Stimulated activated CD4-positive, alpha-beta T cell treated with anti-CD3 and anti-CD28 coated beads, Interleukin-12 subunit alpha, Interleukin-12 subunit beta, amount 100 ng/mL, for 4 hours (primary cell): ENCODE results near the gene MEX3A.
A peak's percentile ranks its signal among the peaks of the same experiment; 100 is the strongest.
"Not testable (repeated sequence)": the region's sequence is repeated elsewhere in the genome, so short reads cannot be mapped to it uniquely, and the experiment has no call there.

Source experiments
- DNase-seq: peaks from one replicate; pipeline ENCODE4 v3.0.0-alpha.2; 2020

Gene MEX3A

GRCh38 chr1:156082309-156083091, at the start of gene MEX3A:
Gene MEX3A (minus strand): TSS chr1:156082465. CDS start chr1:156081998, 467 bp downstream.
- DNase-seq: peak; percentile 60

- DNase-seq: no peak
Measured at GRCh38 chr1:156130578-156130942, 48.3 kb upstream of the MEX3A start.

- peak; percentile 80 for DNase-seq
Measured at GRCh38 chr1:156129687-156130577, 47.7 kb upstream of the MEX3A start.

- no peak for DNase-seq
Measured at GRCh38 chr1:156128654-156129597, 46.7 kb upstream of the MEX3A start.

- no peak for DNase-seq
Measured at GRCh38 chr1:156128308-156128653, 46.0 kb upstream of the MEX3A start.

GRCh38 chr1:156126630-156127534, 44.6 kb upstream of the MEX3A start:
- peak; percentile 66 for DNase-seq

GRCh38 chr1:156126043-156126629, 43.9 kb upstream of the MEX3A start:
- DNase-seq: no peak

- DNase-seq: not testable (repeated sequence)
Measured at GRCh38 chr1:156125544-156125943, 43.3 kb upstream of the MEX3A start.

- no peak for DNase-seq
Measured at GRCh38 chr1:156124557-156125483, 42.6 kb upstream of the MEX3A start.

- peak; percentile 58 for DNase-seq
Measured at GRCh38 chr1:156123356-156124196, 41.3 kb upstream of the MEX3A start.

GRCh38 chr1:156122519-156123355, 40.5 kb upstream of the MEX3A start:
- no peak for DNase-seq

- no peak for DNase-seq
Measured at GRCh38 chr1:156122086-156122485, 39.8 kb upstream of the MEX3A start.

- no peak for DNase-seq
Measured at GRCh38 chr1:156121457-156121856, 39.2 kb upstream of the MEX3A start.

GRCh38 chr1:156121005-156121404, 38.7 kb upstream of the MEX3A start:
- not testable (repeated sequence) for DNase-seq

- DNase-seq: no peak
Measured at GRCh38 chr1:156120318-156120717, 38.1 kb upstream of the MEX3A start.

GRCh38 chr1:156119503-156120209, 37.4 kb upstream of the MEX3A start:
- no peak for DNase-seq

GRCh38 chr1:156118177-156118868, 36.1 kb upstream of the MEX3A start:
- no peak for DNase-seq
